IMR-90 (cell line): ENCODE measurements around the gene RGL1. TPM values are rescaled to one million over a fixed set of nuclear protein-coding genes. Genes with fewer than 3 reads are reported as not detected.

Source experiments
- ATAC-seq: fragments of 200-7000 bp; cut with Tn5 transposase; 2 replicates; pipeline ENCODE4 v1.9.1; 2020; ENCODE audit warnings: low read depth, mild to moderate bottlenecking, moderate library complexity
- BruUV-seq: library from RNA; stranded (reverse); fragments of 400-500 nt; replicated peaks from 2 replicates; lab custom pipeline; 2021; lab: Mats Ljungman, UMichigan
- CTCF ChIA-PET: fragments of 300-600 bp; formaldehyde crosslinking; extraction: SDS; loops from one replicate; lab custom pipeline; 2021; ENCODE audit warnings: antibody characterized with exemption; lab: Yijun Ruan, JAX
- POLR2A ChIA-PET: fragments of 300-600 bp; sonication (Branson Sonifier 250); formaldehyde crosslinking; loops from one replicate; lab custom pipeline; 2022; ENCODE audit warnings: antibody characterized with exemption; ENCODE audit not compliant: unreplicated experiment; lab: Charles Lee
- DNase-seq: peaks from one replicate; pipeline ENCODE4 v3.0.0; 2013
- H2AFZ ChIP-seq: replicated peaks from 2 replicates; pipeline ENCODE3; 2013; ENCODE audit warnings: low read length, mild to moderate bottlenecking; ENCODE audit not compliant: poor library complexity
- H2AK5ac ChIP-seq: 2 replicates; pipeline ENCODE4 v1.6.1; 2013; ENCODE audit warnings: low read depth, low read length, inconsistent platforms
- H2AK9ac ChIP-seq: replicated peaks from 2 replicates; pipeline ENCODE3; 2013; ENCODE audit warnings: mild to moderate bottlenecking, low read depth, low read length, moderate library complexity; ENCODE audit not compliant: poor library complexity
- H2BK120ac ChIP-seq: 2 replicates; pipeline ENCODE4 v1.6.1; 2013; ENCODE audit warnings: low read depth, low read length, inconsistent platforms
- H2BK15ac ChIP-seq: 3 replicates; pipeline ENCODE4 v1.6.1; 2013; ENCODE audit warnings: low read depth, low read length, inconsistent platforms
- H2BK20ac ChIP-seq: 2 replicates; pipeline ENCODE4 v1.6.1; 2013; ENCODE audit warnings: low read depth, mild to moderate bottlenecking, inconsistent platforms, low read length, moderate library complexity
- H2BK5ac ChIP-seq: 2 replicates; pipeline ENCODE4 v1.6.1; 2013; ENCODE audit warnings: mild to moderate bottlenecking, low read depth, low read length, inconsistent platforms; ENCODE audit not compliant: poor library complexity, severe bottlenecking
- H3K14ac ChIP-seq: replicated peaks from 2 replicates; pipeline ENCODE4 v1.6.1; 2013; ENCODE audit warnings: low read depth, low read length, inconsistent platforms
- H3K18ac ChIP-seq: 2 replicates; pipeline ENCODE4 v1.6.1; 2013; ENCODE audit warnings: low read depth, low read length, control low read depth
- H3K23ac ChIP-seq: 2 replicates; pipeline ENCODE4 v1.6.1; 2013; ENCODE audit warnings: low read depth, low read length, inconsistent platforms
- H3K27ac ChIP-seq: 2 replicates; pipeline ENCODE4 v1.5.1; 2013; ENCODE audit warnings: mild to moderate bottlenecking, control low read depth, low read length; ENCODE audit not compliant: insufficient read depth
- H3K27me3 ChIP-seq: 2 replicates; pipeline ENCODE4 v1.6.1; 2013; ENCODE audit warnings: low read length; ENCODE audit not compliant: control insufficient read depth, insufficient read depth
- H3K36me3 ChIP-seq: 2 replicates; pipeline ENCODE4 v1.6.1; 2013; ENCODE audit warnings: low read length, mixed read lengths; ENCODE audit not compliant: control insufficient read depth, insufficient read depth
- H3K4ac ChIP-seq: 2 replicates; pipeline ENCODE4 v1.6.1; 2013; ENCODE audit warnings: low read depth, low read length, inconsistent platforms
- H3K4me1 ChIP-seq: 2 replicates; pipeline ENCODE4 v1.6.1; 2013; ENCODE audit warnings: low read length, mixed read lengths; ENCODE audit not compliant: control insufficient read depth, insufficient read depth
- H3K4me2 ChIP-seq: 2 replicates; pipeline ENCODE4 v1.6.1; 2013; ENCODE audit warnings: low read depth, mild to moderate bottlenecking, control low read depth, low read length, moderate library complexity
- H3K4me3 ChIP-seq: 2 replicates; pipeline ENCODE4 v1.5.1; 2013; ENCODE audit warnings: low read depth, mild to moderate bottlenecking, control low read depth, low read length, moderate library complexity; ENCODE audit not compliant: insufficient read depth
- H3K56ac ChIP-seq: 2 replicates; pipeline ENCODE4 v1.6.1; 2013; ENCODE audit warnings: low read length, inconsistent platforms; ENCODE audit not compliant: insufficient read depth; ENCODE audit errors: extremely low read depth
- H3K79me1 ChIP-seq, 2 experiments: 2 replicates each; pipeline ENCODE4 v1.6.1; 2013; ENCODE audit warnings: low read length in 2 of 2, inconsistent platforms in 1 of 2, low read depth in 1 of 2
- H3K9ac ChIP-seq: 2 replicates; pipeline ENCODE4 v1.6.1; 2013; ENCODE audit warnings: low read depth, low read length, control low read depth
- H3K9me1 ChIP-seq: 2 replicates; pipeline ENCODE4 v1.6.1; 2013; ENCODE audit warnings: low read length, inconsistent platforms; ENCODE audit not compliant: insufficient read depth
- H3K9me3 ChIP-seq: 2 replicates; pipeline ENCODE4 v1.6.1; 2013; ENCODE audit warnings: low read length; ENCODE audit not compliant: control insufficient read depth, insufficient read depth
- H4K20me1 ChIP-seq: 2 replicates; pipeline ENCODE4 v1.6.1; 2013; ENCODE audit warnings: low read length, inconsistent platforms; ENCODE audit not compliant: insufficient read depth
- H4K5ac ChIP-seq: 2 replicates; pipeline ENCODE4 v1.6.1; 2013; ENCODE audit warnings: mild to moderate bottlenecking, low read depth, low read length, control low read depth
- H4K8ac ChIP-seq, 2 experiments: 2 replicates each; pipeline ENCODE4 v1.6.1; 2013; ENCODE audit warnings: low read depth in 2 of 2, low read length in 2 of 2, control low read depth in 1 of 2, inconsistent platforms in 1 of 2
- H4K91ac ChIP-seq: 2 replicates; pipeline ENCODE4 v1.6.1; 2013; ENCODE audit warnings: low read depth, low read length, inconsistent platforms; ENCODE audit not compliant: insufficient read depth
- BHLHE40 ChIP-seq: fragments of 150-350 bp; IDR thresholded peaks from 2 replicates; pipeline ENCODE4 v1.6.1; 2016; ENCODE audit warnings: mild to moderate bottlenecking, low read depth, low read length
- CEBPB ChIP-seq: IDR thresholded peaks from 2 replicates; pipeline ENCODE4 v1.6.1; 2012; ENCODE audit warnings: low read depth, low read length, improper control_type of control experiment
- CHD1 ChIP-seq: IDR thresholded peaks from 2 replicates; pipeline ENCODE4 v1.6.1; 2012; ENCODE audit warnings: low read depth, low read length, improper control_type of control experiment
- CTCF ChIP-seq: conservative IDR thresholded peaks from 2 replicates; pipeline ENCODE4 v1.5.1; 2012; ENCODE audit warnings: mild to moderate bottlenecking, low read depth, low read length, improper control_type of control experiment
- ELK1 ChIP-seq: fragments of 150-350 bp; IDR thresholded peaks from 2 replicates; pipeline ENCODE4 v1.6.1; 2016; ENCODE audit warnings: low read depth, mild to moderate bottlenecking, low read length, moderate library complexity, borderline replicate concordance
- FOS ChIP-seq: fragments of 150-350 bp; IDR thresholded peaks from 2 replicates; pipeline ENCODE4 v1.6.1; 2016; ENCODE audit warnings: low read depth, low read length
- MAZ ChIP-seq: IDR thresholded peaks from 2 replicates; pipeline ENCODE4 v1.6.1; 2012; ENCODE audit warnings: low read depth, mild to moderate bottlenecking, low read length, improper control_type of control experiment, moderate library complexity, borderline replicate concordance
- MXI1 ChIP-seq: IDR thresholded peaks from 2 replicates; pipeline ENCODE4 v1.6.1; 2012; ENCODE audit warnings: low read depth, mild to moderate bottlenecking, low read length, moderate library complexity, borderline replicate concordance
- NFE2L2 ChIP-seq: fragments of 150-350 bp; IDR thresholded peaks from 2 replicates; pipeline ENCODE4 v1.6.1; 2016; ENCODE audit warnings: low read depth, mild to moderate bottlenecking, low read length
- POLR2A ChIP-seq: IDR thresholded peaks from 2 replicates; pipeline ENCODE4 v1.6.1; 2012; ENCODE audit warnings: mild to moderate bottlenecking, low read depth, low read length
- RAD21 ChIP-seq: IDR thresholded peaks from 2 replicates; pipeline ENCODE4 v1.6.1; 2012; ENCODE audit warnings: low read length, improper control_type of control experiment
- RCOR1 ChIP-seq: IDR thresholded peaks from 2 replicates; pipeline ENCODE4 v1.6.1; 2012; ENCODE audit warnings: mild to moderate bottlenecking, low read length, improper control_type of control experiment; ENCODE audit not compliant: insufficient replicate concordance
- SMC3 ChIP-seq: fragments of 150-350 bp; IDR thresholded peaks from 2 replicates; pipeline ENCODE4 v1.6.1; 2016; ENCODE audit warnings: low read depth, mild to moderate bottlenecking, antibody characterized with exemption, low read length, moderate library complexity
- USF2 ChIP-seq: fragments of 150-350 bp; IDR thresholded peaks from 2 replicates; pipeline ENCODE4 v1.6.1; 2017; ENCODE audit warnings: mild to moderate bottlenecking, antibody characterized with exemption, low read length, low read depth
- dilution Hi-C: fragments of 300-500 bp; cut with HindIII; formaldehyde crosslinking; loops from one replicate; pipeline ENCODE4 v1.14.3; 2018; ENCODE audit warnings: low sequenced_read_pairs; ENCODE audit not compliant: unreplicated experiment
- in situ Hi-C: fragments of 300-500 bp; cut with MboI; formaldehyde crosslinking; loops from 3 replicates; pipeline ENCODE4 v1.14.3; 2019; ENCODE audit warnings: low sequenced_read_pairs, inconsistent platforms, mixed read lengths
- intact Hi-C: fragments of 100-400 bp; cut with micrococcal nuclease; formaldehyde crosslinking; loops from 2 replicates; pipeline ENCODE4 v1.10.0; 2022
- polyA plus RNA-seq, 3 experiments: library from polyadenylated mRNA; depleted of rRNA; stranded (reverse); fragments of >200 nt; gene quantifications; 2 replicates each; pipeline ENCODE4 v1.2.3, GENCODE V29; 2012; ENCODE audit warnings: low replicate concordance in 1 of 3
- total RNA-seq: library from RNA; depleted of rRNA; stranded (reverse); fragments of >200 nt; gene quantifications from 2 replicates; pipeline ENCODE4 v1.2.3, GENCODE V29; 2012

Gene RGL1
- total and polyA plus RNA-seq, 2 of the 4 experiments (the other 2 are of a cell fraction), result 4.7 to 7.5 TPM

GRCh38 chr1:183863852-183864251 lies 58.9 kb downstream of the RGL1 start:
- no peaks in the 10 kb centered on the region for H3K27me3 ChIP-seq
- TF ChIP-seq SMC3 (no peak), POLR2A (no peak), CEBPB (no peak), MXI1 (no peak), USF2 (no peak), BHLHE40 (no peak), ELK1 (no peak), RCOR1 (no peak), MAZ (no peak), RAD21 (no peak), NFE2L2 (no peak), CHD1 (no peak), CTCF (no peak), FOS (no peak)
- H3K9me1 ChIP-seq, result 0 out of 2 replicates have a peak, but pooled peaks cover 3% of the 10 kb centered on the region
- H3K56ac ChIP-seq, result no peak overlapping the region
- H4K8ac ChIP-seq, result no peak overlapping the region
- no peak overlapping the region for H3K4ac ChIP-seq
- peaks cover 4% of the 10 kb centered on the region; the same call in 1 of the 2 replicates for H3K36me3 ChIP-seq
- no peak overlapping the region for H2BK15ac ChIP-seq
- H4K20me1 ChIP-seq, result no peaks in the 10 kb centered on the region
- H4K5ac ChIP-seq, result no peak overlapping the region
- no peak overlapping the region for H2AK5ac ChIP-seq
- CTCF ChIA-PET, result interaction anchor here (1.2 kb wide), 1 partner anchor 12 kb away, joined by 5 read pairs; no protein-coding TSS in a partner anchor
- H3K23ac ChIP-seq, result no peak overlapping the region
- H4K91ac ChIP-seq, result no peak overlapping the region
- H3K79me1 ChIP-seq, result no peaks in the 10 kb centered on the region; a peak in 1 of 4 replicates
- intact Hi-C loops, result no loop called here
- dilution Hi-C loops, result no loop called here
- ATAC-seq (no peak), DNase-seq (no peak)
- H2AFZ ChIP-seq, result no peak overlapping the region
- POLR2A ChIA-PET, result no interaction called here
- H2BK5ac ChIP-seq, result no peak overlapping the region
- no TSS peak for BruUV-seq
- H2BK20ac ChIP-seq, result no peak overlapping the region
- no peak overlapping the region for H3K4me2 ChIP-seq
- no peak overlapping the region for H3K18ac ChIP-seq
- no peak overlapping the region for H3K4me3 ChIP-seq
- in situ Hi-C loops, result no loop called here
- H3K14ac ChIP-seq, result no peak overlapping the region
- H2BK120ac ChIP-seq, result no peak overlapping the region
- no peaks in the 10 kb centered on the region for H3K9me3 ChIP-seq
- H3K27ac ChIP-seq, result no peak overlapping the region
- no peak overlapping the region for H2AK9ac ChIP-seq
- H3K4me1 ChIP-seq, result no peaks in the 10 kb centered on the region
- H3K9ac ChIP-seq, result no peak overlapping the region
